MM.1S (cell line): Measurements from ENCODE around the gene CUBN.

Source experiments
- DNase-seq: peaks from one replicate; pipeline ENCODE4 v3.0.0-alpha.2; 2015
- H2AFZ ChIP-seq: fragments of 300-600 bp; sonication (generic); 2 replicates; pipeline ENCODE4 v1.6.0; 2016; ENCODE audit warnings: antibody characterized with exemption, low read length
- H3F3A ChIP-seq: fragments of 300-600 bp; sonication (generic); 2 replicates; pipeline ENCODE4 v1.6.1; 2016; ENCODE audit warnings: mild to moderate bottlenecking, antibody characterized with exemption, low read length, moderate library complexity, mixed read lengths; ENCODE audit not compliant: insufficient read depth
- H3K27ac ChIP-seq: fragments of 300-600 bp; sonication (generic); 2 replicates; pipeline ENCODE4 v1.5.1; 2016; ENCODE audit warnings: mild to moderate bottlenecking, low read length
- H3K27me3 ChIP-seq: fragments of 300-600 bp; sonication (generic); replicated peaks from 2 replicates; pipeline ENCODE4 v1.6.0; 2016; ENCODE audit warnings: low read length; ENCODE audit not compliant: insufficient read depth
- H3K36me3 ChIP-seq: fragments of 300-600 bp; sonication (generic); replicated peaks from 2 replicates; pipeline ENCODE4 v1.6.1; 2016; ENCODE audit warnings: mild to moderate bottlenecking, low read length, mixed read lengths; ENCODE audit not compliant: insufficient read depth
- H3K4me1 ChIP-seq: fragments of 300-600 bp; sonication (generic); 2 replicates; pipeline ENCODE4 v1.6.1; 2016; ENCODE audit warnings: low read length, mixed read lengths
- H3K4me2 ChIP-seq: fragments of 300-600 bp; sonication (generic); 2 replicates; pipeline ENCODE4 v1.6.0; 2016; ENCODE audit warnings: low read depth, low read length
- H3K4me3 ChIP-seq: fragments of 300-600 bp; sonication (generic); 2 replicates; pipeline ENCODE4 v1.5.1; 2016; ENCODE audit warnings: low read length, mixed read lengths
- H3K79me2 ChIP-seq: fragments of 300-600 bp; sonication (generic); 2 replicates; pipeline ENCODE4 v1.6.1; 2016; ENCODE audit warnings: mixed run types, low read length, mixed read lengths
- H3K9ac ChIP-seq: fragments of 300-600 bp; sonication (generic); 2 replicates; pipeline ENCODE4 v1.6.1; 2016; ENCODE audit warnings: low read length, mixed read lengths
- H3K9me2 ChIP-seq: fragments of 300-600 bp; sonication (generic); replicated peaks from 2 replicates; pipeline ENCODE4 v1.6.1; 2016; ENCODE audit warnings: mild to moderate bottlenecking, low read length, mixed read lengths; ENCODE audit not compliant: insufficient read depth
- H3K9me3 ChIP-seq: fragments of 300-600 bp; sonication (generic); replicated peaks from 2 replicates; pipeline ENCODE4 v1.6.1; 2016; ENCODE audit warnings: mild to moderate bottlenecking, low read length, mixed read lengths; ENCODE audit not compliant: insufficient read depth
- H4K20me1 ChIP-seq: fragments of 300-600 bp; sonication (generic); 2 replicates; pipeline ENCODE4 v1.6.1; 2016; ENCODE audit warnings: mild to moderate bottlenecking, low read length, moderate library complexity, mixed read lengths; ENCODE audit not compliant: insufficient read depth
- CTCF ChIP-seq: fragments of 300-600 bp; sonication (generic); IDR thresholded peaks from 2 replicates; pipeline ENCODE4 v1.5.1; 2016; ENCODE audit warnings: antibody characterized with exemption, low read length, mixed read lengths
- EZH2 ChIP-seq: fragments of 300-600 bp; sonication (generic); optimal IDR thresholded peaks from 2 replicates; pipeline ENCODE3; 2017; ENCODE audit warnings: low read depth, mild to moderate bottlenecking, antibody characterized with exemption, low read length, mixed read lengths
- EZH2phosphoT487 ChIP-seq: fragments of 300-600 bp; sonication (generic); IDR thresholded peaks from 2 replicates; pipeline ENCODE4 v1.6.1; 2018; ENCODE audit warnings: antibody characterized with exemption, low read length

The CUBN gene

GRCh38 chr10:16923726-16924125, 205.9 kb downstream of the CUBN start:
- Histone ChIP-seq H4K20me1 (no peaks in the 10 kb centered on the region), H3K9me3 (no peaks in the 10 kb centered on the region), H3K4me3 (no peak overlapping the region), H3K79me2 (no peaks in the 10 kb centered on the region), H3K27ac (no peak overlapping the region), H3K9me2 (no peaks in the 10 kb centered on the region), H3K27me3 (no peaks in the 10 kb centered on the region), H3K4me2 (no peak overlapping the region), H3K36me3 (no peaks in the 10 kb centered on the region), H3F3A (no peaks in the 10 kb centered on the region), H3K9ac (no peak overlapping the region), H2AFZ (no peak overlapping the region), H3K4me1 (no peaks in the 10 kb centered on the region)
- TF ChIP-seq EZH2phosphoT487 (no peak), CTCF (no peak), EZH2 (no peak)
- no peak for DNase-seq

- Histone ChIP-seq H3K36me3 (no peaks in the 10 kb centered on the region), H4K20me1 (no peaks in the 10 kb centered on the region), H3K27me3 (no peaks in the 10 kb centered on the region), H3K27ac (no peak overlapping the region), H3K9ac (no peak overlapping the region), H3K4me3 (no peak overlapping the region), H3K9me3 (no peaks in the 10 kb centered on the region), H3K79me2 (no peaks in the 10 kb centered on the region), H2AFZ (no peak overlapping the region), H3K4me2 (no peak overlapping the region), H3K9me2 (no peaks in the 10 kb centered on the region), H3F3A (no peaks in the 10 kb centered on the region), H3K4me1 (no peaks in the 10 kb centered on the region)
- no peak for DNase-seq
- TF ChIP-seq CTCF (no peak), EZH2 (no peak), EZH2phosphoT487 (no peak)
These were observed 206.3 kb downstream of the CUBN start for GRCh38 chr10:16923309-16923708.

- H3K4me2 ChIP-seq = no peak overlapping the region
- H3K27me3 ChIP-seq = no peaks in the 10 kb centered on the region
- no peak overlapping the region for H2AFZ ChIP-seq
- no peak for DNase-seq
- no peaks in the 10 kb centered on the region for H3K9me3 ChIP-seq
- no peak overlapping the region for H3K27ac ChIP-seq
- H3K4me1 ChIP-seq = no peaks in the 10 kb centered on the region
- H4K20me1 ChIP-seq = no peaks in the 10 kb centered on the region
- H3K79me2 ChIP-seq = no peaks in the 10 kb centered on the region
- no peaks in the 10 kb centered on the region for H3F3A ChIP-seq
- no peaks in the 10 kb centered on the region for H3K9me2 ChIP-seq
- no peak overlapping the region for H3K4me3 ChIP-seq
- no peak for TF ChIP-seq CTCF
- no peak for TF ChIP-seq EZH2
- no peak for TF ChIP-seq EZH2phosphoT487
- H3K36me3 ChIP-seq = no peaks in the 10 kb centered on the region
- H3K9ac ChIP-seq = no peak overlapping the region
These were observed 210.3 kb downstream of the CUBN start for GRCh38 chr10:16919121-16919982.
